Measurements from ENCODE around the gene FAM110A.
"Not testable (repeated sequence)": the region's sequence is repeated elsewhere in the genome, so short reads cannot be mapped to it uniquely, and the experiment has no call there.

GRCh38 chr20:892371-892770 lies 58.9 kb downstream of the FAM110A start:
- not testable (repeated sequence) for TF ChIP-seq CTCF (conservative IDR thresholded peaks at IDR 0.05; ENCODE audit: low read length); EZH2phosphoT487 (IDR thresholded peaks at IDR 0.05; ENCODE audit: borderline replicate concordance, low read depth, low read length)
